Effector CD8-positive, alpha-beta T cell (primary cell): Measurements from ENCODE around the gene SH3PXD2B.
"Not testable (repeated sequence)": the region's sequence is repeated elsewhere in the genome, so short reads cannot be mapped to it uniquely, and the experiment has no call there.

Experiments
- DNase-seq: peaks from one replicate; lab custom pipeline; 2025; lab: John Stamatoyannopoulos, UW

SH3PXD2B gene

GRCh38 chr5:172485511-172486202 is 31.3 kb upstream of the SH3PXD2B start:
- DNase-seq, result no peak

- DNase-seq, result no peak
Measured at GRCh38 chr5:172484664-172485063, 30.3 kb upstream of the SH3PXD2B start.

GRCh38 chr5:172482156-172483020 is 28.1 kb upstream of the SH3PXD2B start:
- no peak for DNase-seq

GRCh38 chr5:172481011-172481800 is 26.9 kb upstream of the SH3PXD2B start:
- no peak for DNase-seq

GRCh38 chr5:172479784-172480115 is 25.4 kb upstream of the SH3PXD2B start:
- DNase-seq, result no peak

- peak; percentile 33 for DNase-seq
Measured at GRCh38 chr5:172479034-172479783, 24.9 kb upstream of the SH3PXD2B start.

GRCh38 chr5:172478695-172479033 is 24.3 kb upstream of the SH3PXD2B start:
- DNase-seq, result not testable (repeated sequence)

GRCh38 chr5:172478256-172478655 is 23.9 kb upstream of the SH3PXD2B start:
- DNase-seq, result no peak

GRCh38 chr5:172477466-172477865 is 23.1 kb upstream of the SH3PXD2B start:
- no peak for DNase-seq

- DNase-seq, result no peak
Measured at GRCh38 chr5:172474293-172474692, 20.0 kb upstream of the SH3PXD2B start.

GRCh38 chr5:172473427-172473826 is 19.1 kb upstream of the SH3PXD2B start:
- DNase-seq, result no peak

- no peak for DNase-seq
Measured at GRCh38 chr5:172469697-172470096, 15.4 kb upstream of the SH3PXD2B start.

- no peak for DNase-seq
Measured at GRCh38 chr5:172466062-172466461, 11.7 kb upstream of the SH3PXD2B start.

GRCh38 chr5:172463031-172463430 is 8.7 kb upstream of the SH3PXD2B start:
- DNase-seq, result no peak

GRCh38 chr5:172459783-172460165 is 5.4 kb upstream of the SH3PXD2B start:
- DNase-seq, result no peak

- DNase-seq, result no peak
Measured at GRCh38 chr5:172458976-172459782, 4.9 kb upstream of the SH3PXD2B start.

- DNase-seq, result no peak
Measured at GRCh38 chr5:172456076-172456722, 1.9 kb upstream of the SH3PXD2B start.

- DNase-seq, result no peak
Measured at GRCh38 chr5:172455511-172456061, 1.3 kb upstream of the SH3PXD2B start.

GRCh38 chr5:172455087-172455381 is 709 bp upstream of the SH3PXD2B start:
- no peak for DNase-seq

GRCh38 chr5:172453986-172454357 is 353 bp downstream of the SH3PXD2B start:
- DNase-seq, result no peak
